ENCODE measurements around the gene SASS6. TPM values are rescaled to one million over a fixed set of nuclear protein-coding genes. Genes with fewer than 3 reads are reported as not detected.

Gene SASS6
- total RNA-seq, 2 experiments from 2014 or later = 12.1 to 18.7 TPM

DNA sequence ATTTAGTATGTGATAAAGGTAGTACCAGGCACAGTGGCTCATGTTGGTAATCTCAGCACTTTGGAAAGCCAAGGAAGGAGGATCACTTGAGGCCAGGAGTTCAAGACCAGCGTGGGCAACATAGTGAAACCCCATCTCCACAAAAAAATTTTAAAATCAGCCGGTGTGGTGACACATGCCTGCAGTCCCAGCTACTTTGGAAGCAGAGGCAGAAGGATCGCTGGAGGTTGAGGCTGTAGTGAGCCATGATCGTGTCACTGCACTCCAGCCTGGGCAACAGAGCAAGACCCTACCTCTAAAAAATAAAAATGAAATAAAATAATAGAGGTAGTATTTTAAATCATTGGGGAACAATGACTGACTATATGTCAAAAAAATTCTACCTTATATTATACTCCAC lies 17.2 kb downstream of the SASS6 start:
- H3K27ac ChIP-seq (ENCODE audit: low read depth, low read length, poor library complexity, severe bottlenecking) = no peak overlapping the region
- no TSS peak for BruUV-seq (replicated peaks)
- no peak overlapping the region for H3K4me3 ChIP-seq (ENCODE audit: low read depth, low read length, poor library complexity, severe bottlenecking)
- no peaks in the 10 kb centered on the region for H4K20me1 ChIP-seq (ENCODE audit: insufficient read depth, low read length)
- TF ChIP-seq EZH2phosphoT487 (IDR thresholded peaks at IDR 0.05; ENCODE audit: borderline replicate concordance, low read depth, low read length) = no peak
- TF ChIP-seq, protein P1, sequence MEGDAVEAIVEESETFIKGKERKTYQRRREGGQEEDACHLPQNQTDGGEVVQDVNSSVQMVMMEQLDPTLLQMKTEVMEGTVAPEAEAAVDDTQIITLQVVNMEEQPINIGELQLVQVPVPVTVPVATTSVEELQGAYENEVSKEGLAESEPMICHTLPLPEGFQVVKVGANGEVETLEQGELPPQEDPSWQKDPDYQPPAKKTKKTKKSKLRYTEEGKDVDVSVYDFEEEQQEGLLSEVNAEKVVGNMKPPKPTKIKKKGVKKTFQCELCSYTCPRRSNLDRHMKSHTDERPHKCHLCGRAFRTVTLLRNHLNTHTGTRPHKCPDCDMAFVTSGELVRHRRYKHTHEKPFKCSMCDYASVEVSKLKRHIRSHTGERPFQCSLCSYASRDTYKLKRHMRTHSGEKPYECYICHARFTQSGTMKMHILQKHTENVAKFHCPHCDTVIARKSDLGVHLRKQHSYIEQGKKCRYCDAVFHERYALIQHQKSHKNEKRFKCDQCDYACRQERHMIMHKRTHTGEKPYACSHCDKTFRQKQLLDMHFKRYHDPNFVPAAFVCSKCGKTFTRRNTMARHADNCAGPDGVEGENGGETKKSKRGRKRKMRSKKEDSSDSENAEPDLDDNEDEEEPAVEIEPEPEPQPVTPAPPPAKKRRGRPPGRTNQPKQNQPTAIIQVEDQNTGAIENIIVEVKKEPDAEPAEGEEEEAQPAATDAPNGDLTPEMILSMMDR (conservative IDR thresholded peaks at IDR 0.05; ENCODE audit: low read length) = no peak
- ChIA-PET CTCF (ENCODE audit: unreplicated experiment) (no interaction called here), POLR2A (interaction anchor here (0.6 kb wide), 1 partner anchor 266 kb away, joined by 4 read pairs; no protein-coding TSS in a partner anchor)
- H3K79me2 ChIP-seq (ENCODE audit: insufficient read depth, low read depth, low read length) = peaks cover 8% of the 10 kb centered on the region; the same call in 1 of the 2 replicates
- H3K36me3 ChIP-seq (ENCODE audit: insufficient read depth, low read length) = peaks cover 88% of the 10 kb centered on the region
- intact Hi-C loops (cut with micrococcal nuclease; ENCODE audit: unreplicated experiment) = no loop called here
- no peak for DNase-seq (ENCODE audit: low spot score)
- H3K4me2 ChIP-seq (ENCODE audit: low read length) = no peak overlapping the region
- no peaks in the 10 kb centered on the region for H3K4me1 ChIP-seq (ENCODE audit: insufficient read depth, low read length, poor library complexity, severe bottlenecking)
- H3K9me2 ChIP-seq (ENCODE audit: insufficient read depth, low read length) = no peaks in the 10 kb centered on the region
- no peaks in the 10 kb centered on the region for H3K9me3 ChIP-seq (ENCODE audit: low read length)
- H2AFZ ChIP-seq (ENCODE audit: low read length) = no peak overlapping the region

DNA sequence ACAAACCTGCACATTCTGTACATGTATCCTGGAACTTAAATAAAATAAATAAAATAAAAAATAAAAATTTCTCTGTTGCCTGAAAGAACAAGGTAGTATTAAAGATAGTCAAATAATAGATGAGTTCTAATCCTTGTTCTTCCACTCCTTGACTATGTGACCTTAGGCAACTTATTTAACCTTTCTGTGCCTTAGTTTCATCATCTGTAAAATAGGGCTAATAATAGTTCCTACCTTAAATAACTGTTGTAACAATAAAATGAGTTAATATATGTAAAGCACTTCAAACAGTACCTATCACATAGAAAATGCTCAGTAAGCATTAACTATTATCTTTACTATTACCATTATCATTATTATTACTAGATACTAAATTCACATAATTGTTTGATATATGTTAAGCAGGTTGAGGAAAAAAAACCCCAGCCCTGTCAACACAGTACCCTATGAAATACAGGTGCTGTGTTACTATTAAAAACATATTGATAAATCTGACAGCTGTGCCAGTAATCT lies 23.1 kb downstream of the SASS6 start:
- H3K4me1 ChIP-seq (ENCODE audit: insufficient read depth, low read length, poor library complexity, severe bottlenecking) = peaks cover 7% of the 10 kb centered on the region
- no peak overlapping the region for H3K4me3 ChIP-seq (ENCODE audit: low read depth, low read length, poor library complexity, severe bottlenecking)
- H3K4me2 ChIP-seq (ENCODE audit: low read length) = no peak overlapping the region
- intact Hi-C loops (cut with micrococcal nuclease; ENCODE audit: unreplicated experiment) = no loop called here
- H3K27ac ChIP-seq (ENCODE audit: low read depth, low read length, poor library complexity, severe bottlenecking) = no peak overlapping the region
- H3K9me2 ChIP-seq (ENCODE audit: insufficient read depth, low read length) = no peaks in the 10 kb centered on the region
- ChIA-PET CTCF (ENCODE audit: unreplicated experiment) (no interaction called here), POLR2A (no interaction called here)
- H3K79me2 ChIP-seq (ENCODE audit: insufficient read depth, low read depth, low read length) = peaks cover 8% of the 10 kb centered on the region; the same call in 1 of the 2 replicates
- no peaks in the 10 kb centered on the region for H3K9me3 ChIP-seq (ENCODE audit: low read length)
- H4K20me1 ChIP-seq (ENCODE audit: insufficient read depth, low read length) = no peaks in the 10 kb centered on the region
- H2AFZ ChIP-seq (ENCODE audit: low read length) = no peak overlapping the region
- no TSS peak for BruUV-seq (replicated peaks)
- no peak for TF ChIP-seq EZH2phosphoT487 (IDR thresholded peaks at IDR 0.05; ENCODE audit: borderline replicate concordance, low read depth, low read length)
- TF ChIP-seq, protein P1 (conservative IDR thresholded peaks at IDR 0.05; ENCODE audit: low read length) = no peak
- H3K36me3 ChIP-seq (ENCODE audit: insufficient read depth, low read length) = peaks cover 88% of the 10 kb centered on the region
- DNase-seq (ENCODE audit: low spot score) = no peak

DNA sequence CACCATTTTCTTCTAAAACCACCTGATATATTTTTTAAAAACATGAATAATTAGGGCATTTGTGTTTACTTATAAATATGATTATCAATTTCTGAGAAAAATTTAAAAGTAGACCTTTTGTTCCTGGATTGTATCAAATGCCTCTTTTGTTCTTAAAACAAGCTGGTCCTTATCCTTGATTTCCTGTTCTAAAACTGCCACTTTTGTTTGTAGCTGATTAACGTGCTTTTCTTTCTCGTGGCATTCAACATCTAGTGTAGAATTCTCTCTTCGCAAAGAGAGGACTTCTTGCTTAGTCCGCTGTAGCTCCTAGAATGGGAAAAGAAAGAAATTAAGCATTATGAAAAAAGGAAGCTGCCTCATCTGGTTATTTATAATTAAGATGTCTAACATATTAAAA lies 25.0 kb downstream of the SASS6 start:
- Histone ChIP-seq H4K20me1 (ENCODE audit: insufficient read depth, low read length) (no peaks in the 10 kb centered on the region), H2AFZ (ENCODE audit: low read length) (no peak overlapping the region), H3K27ac (ENCODE audit: low read depth, low read length, poor library complexity, severe bottlenecking) (no peak overlapping the region), H3K36me3 (ENCODE audit: insufficient read depth, low read length) (peaks cover 90% of the 10 kb centered on the region), H3K79me2 (ENCODE audit: insufficient read depth, low read depth, low read length) (peaks cover 8% of the 10 kb centered on the region; the same call in 1 of the 2 replicates), H3K9me2 (ENCODE audit: insufficient read depth, low read length) (no peaks in the 10 kb centered on the region), H3K4me3 (ENCODE audit: low read depth, low read length, poor library complexity, severe bottlenecking) (no peak overlapping the region), H3K4me2 (ENCODE audit: low read length) (no peak overlapping the region), H3K9me3 (ENCODE audit: low read length) (no peaks in the 10 kb centered on the region), H3K4me1 (ENCODE audit: insufficient read depth, low read length, poor library complexity, severe bottlenecking) (peaks cover 7% of the 10 kb centered on the region)
- TF ChIP-seq, protein P1 (conservative IDR thresholded peaks at IDR 0.05; ENCODE audit: low read length) = no peak
- TF ChIP-seq EZH2phosphoT487 (IDR thresholded peaks at IDR 0.05; ENCODE audit: borderline replicate concordance, low read depth, low read length) = no peak
- POLR2A ChIA-PET = interaction anchor here (0.7 to 1.7 kb wide), 6 partner anchors 13 to 105 kb away, joined by 3 to 7 read pairs (median 3); no protein-coding TSS in a partner anchor
- no peak for DNase-seq (ENCODE audit: low spot score)
- no TSS peak for BruUV-seq (replicated peaks)
- CTCF ChIA-PET (ENCODE audit: unreplicated experiment) = no interaction called here
- intact Hi-C loops (cut with micrococcal nuclease; ENCODE audit: unreplicated experiment) = no loop called here
